ENCODE measurements around the gene INPP4B. TPM values are rescaled to one million over a fixed set of nuclear protein-coding genes. Genes with fewer than 3 reads are reported as not detected.

INPP4B gene
- total and polyA plus RNA-seq, 2 experiments from 2014 or later = 20.3 to 27.5 TPM

DNA sequence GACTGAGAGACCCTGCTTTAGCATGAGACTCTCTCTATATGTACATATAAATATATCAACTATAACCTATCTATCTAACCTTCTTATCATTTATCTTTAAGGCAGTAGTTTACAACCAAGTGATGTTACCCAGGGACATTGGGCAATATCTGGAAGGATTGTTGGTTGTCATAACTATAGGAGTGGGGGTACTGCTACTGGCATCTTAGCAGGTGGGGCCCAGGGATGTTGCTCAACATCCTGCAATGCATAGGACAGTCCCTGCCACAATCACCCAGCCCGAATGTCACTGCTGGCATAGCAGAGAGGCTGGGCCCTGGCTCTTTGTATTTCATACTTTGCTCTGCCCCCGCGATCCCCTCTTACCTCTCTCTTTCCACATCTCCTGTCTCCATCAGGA lies 812.0 kb downstream of the INPP4B start:
- TF ChIP-seq EZH2phosphoT487 (IDR thresholded peaks at IDR 0.05; ENCODE audit: insufficient read depth, low read depth) (no peak), EZH2 (IDR thresholded peaks at IDR 0.05; ENCODE audit: insufficient read depth, poor library complexity, severe bottlenecking) (no peak)
- no peak overlapping the region for H2AFZ ChIP-seq
- no peaks in the 10 kb centered on the region for H3K36me3 ChIP-seq (ENCODE audit: low read depth)
- H4K20me1 ChIP-seq (ENCODE audit: insufficient read depth) = no peaks in the 10 kb centered on the region
- no peak overlapping the region for H3K9ac ChIP-seq
- no peak overlapping the region for H3K4me2 ChIP-seq (ENCODE audit: unreplicated experiment)
- H3K27ac ChIP-seq = no peak overlapping the region
- DNase-seq = no peak
- no peak overlapping the region for H3K4me3 ChIP-seq
- no peaks in the 10 kb centered on the region for H3K27me3 ChIP-seq (replicated peaks; ENCODE audit: insufficient read depth)
- no peaks in the 10 kb centered on the region for H3K9me3 ChIP-seq (ENCODE audit: low read depth)
- H3K4me1 ChIP-seq (ENCODE audit: insufficient read depth) = peaks cover 22% of the 10 kb centered on the region
- H3F3A ChIP-seq (ENCODE audit: insufficient read depth) = peaks cover 20% of the 10 kb centered on the region; the same call in 1 of the 2 replicates
- in situ Hi-C loops (cut with MboI) = no loop called here
- no peaks in the 10 kb centered on the region for H3K9me2 ChIP-seq (ENCODE audit: insufficient read depth)
- H3K79me2 ChIP-seq (ENCODE audit: insufficient read depth) = no peaks in the 10 kb centered on the region
- 86 to 90% methylated on average over 3 of the region's 3 CpGs for WGBS, 2 experiments (ENCODE audit: low coverage in 1 of 2, low lambda C conversion rate in 2 of 2, missing lambda C conversion rate in 2 of 2)

DNA sequence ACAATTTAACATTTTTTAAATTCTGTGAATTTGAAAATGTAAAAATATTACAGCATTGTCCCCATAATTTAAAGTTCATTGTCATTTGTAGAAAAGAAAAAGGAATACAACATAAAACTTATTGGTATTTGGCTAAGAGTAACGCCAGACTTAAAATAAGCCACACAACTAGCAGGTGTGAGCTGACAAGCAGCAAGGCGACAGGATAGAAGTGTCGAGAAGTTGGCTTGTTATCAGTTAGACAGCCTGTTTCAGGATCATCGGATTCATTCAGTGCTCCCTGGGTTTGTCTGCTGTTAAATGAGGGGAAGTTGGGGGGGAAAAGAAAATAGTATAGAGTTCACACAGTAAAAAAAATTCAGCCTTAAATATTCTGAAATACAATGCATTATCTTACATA lies 816.1 kb downstream of the INPP4B start:
- no peak overlapping the region for H3K27ac ChIP-seq
- H2AFZ ChIP-seq = no peak overlapping the region
- in situ Hi-C loops (cut with MboI) = no loop called here
- no peaks in the 10 kb centered on the region; the same call in 1 of the 2 replicates for H3K4me1 ChIP-seq (ENCODE audit: insufficient read depth)
- H3K4me3 ChIP-seq = no peak overlapping the region
- no peak for TF ChIP-seq EZH2 (IDR thresholded peaks at IDR 0.05; ENCODE audit: insufficient read depth, poor library complexity, severe bottlenecking)
- TF ChIP-seq EZH2phosphoT487 (IDR thresholded peaks at IDR 0.05; ENCODE audit: insufficient read depth, low read depth) = no peak
- no peaks in the 10 kb centered on the region for H3K27me3 ChIP-seq (replicated peaks; ENCODE audit: insufficient read depth)
- H3K4me2 ChIP-seq (ENCODE audit: unreplicated experiment) = no peak overlapping the region
- WGBS, 2 experiments (ENCODE audit: low coverage in 1 of 2, low lambda C conversion rate in 2 of 2, missing lambda C conversion rate in 2 of 2) = 88 to 90% methylated on average over 4 of the region's 4 CpGs
- H4K20me1 ChIP-seq (ENCODE audit: insufficient read depth) = no peaks in the 10 kb centered on the region
- no peaks in the 10 kb centered on the region for H3K9me2 ChIP-seq (ENCODE audit: insufficient read depth)
- H3K79me2 ChIP-seq (ENCODE audit: insufficient read depth) = no peaks in the 10 kb centered on the region
- no peak for DNase-seq
- no peaks in the 10 kb centered on the region for H3K9me3 ChIP-seq (ENCODE audit: low read depth)
- peaks cover 3% of the 10 kb centered on the region; the same call in 1 of the 2 replicates for H3K36me3 ChIP-seq (ENCODE audit: low read depth)
- H3F3A ChIP-seq (ENCODE audit: insufficient read depth) = no peaks in the 10 kb centered on the region
- H3K9ac ChIP-seq = no peak overlapping the region

DNA sequence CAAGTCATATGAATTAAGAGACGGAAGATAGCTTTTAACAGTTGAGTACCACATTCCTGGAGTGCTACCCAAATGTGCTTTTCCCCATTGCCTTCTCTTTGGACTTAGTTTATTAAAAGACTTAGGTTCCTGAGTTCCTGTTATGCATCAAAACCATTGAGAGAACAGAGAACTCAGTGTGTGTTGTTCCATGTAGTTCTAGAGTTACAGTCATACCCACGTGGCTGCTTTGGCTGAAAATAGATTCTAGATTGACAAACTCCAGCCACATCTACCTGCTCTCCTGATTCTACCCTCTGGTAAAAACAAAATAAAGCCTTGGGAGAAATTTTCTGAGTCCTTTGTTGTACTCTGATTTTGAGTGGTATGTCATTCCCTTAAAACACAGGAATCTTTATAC lies 824.3 kb downstream of the INPP4B start:
- Histone ChIP-seq H3K4me3 (no peak overlapping the region), H3K4me2 (ENCODE audit: unreplicated experiment) (no peak overlapping the region), H3K36me3 (ENCODE audit: low read depth) (no peaks in the 10 kb centered on the region), H3K4me1 (ENCODE audit: insufficient read depth) (no peaks in the 10 kb centered on the region), H2AFZ (no peak overlapping the region), H3K9ac (no peak overlapping the region), H4K20me1 (ENCODE audit: insufficient read depth) (no peaks in the 10 kb centered on the region), H3K27me3 (replicated peaks; ENCODE audit: insufficient read depth) (no peaks in the 10 kb centered on the region), H3F3A (ENCODE audit: insufficient read depth) (no peaks in the 10 kb centered on the region), H3K9me3 (ENCODE audit: low read depth) (no peaks in the 10 kb centered on the region), H3K27ac (no peak overlapping the region), H3K9me2 (ENCODE audit: insufficient read depth) (no peaks in the 10 kb centered on the region), H3K79me2 (ENCODE audit: insufficient read depth) (no peaks in the 10 kb centered on the region)
- in situ Hi-C loops (cut with MboI) = no loop called here
- WGBS, 2 experiments (ENCODE audit: low coverage in 1 of 2, low lambda C conversion rate in 2 of 2, missing lambda C conversion rate in 2 of 2) = 67 to 84% methylated on average over 2 of the region's 2 CpGs
- DNase-seq = no peak
- TF ChIP-seq EZH2 (IDR thresholded peaks at IDR 0.05; ENCODE audit: insufficient read depth, poor library complexity, severe bottlenecking) = no peak
- no peak for TF ChIP-seq EZH2phosphoT487 (IDR thresholded peaks at IDR 0.05; ENCODE audit: insufficient read depth, low read depth)

DNA sequence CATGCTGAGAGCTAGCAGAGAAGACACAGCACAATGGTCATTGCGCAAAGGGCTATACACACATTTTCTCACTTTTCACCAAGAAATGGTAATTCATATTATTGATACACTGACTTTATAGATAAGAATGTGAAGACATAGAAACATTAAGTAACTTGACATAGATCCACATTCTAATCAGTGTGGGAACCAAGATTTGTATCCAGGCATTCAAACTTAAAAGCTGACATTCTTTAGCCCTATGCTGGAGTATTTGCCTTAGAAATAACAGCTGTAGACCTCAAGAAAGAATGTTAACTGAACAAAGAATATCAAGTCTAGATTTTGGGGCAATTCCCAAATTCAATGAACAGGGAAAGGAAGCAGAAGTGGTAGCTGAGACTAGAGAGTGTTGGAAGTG lies 824.9 kb downstream of the INPP4B start:
- no peak for DNase-seq
- Histone ChIP-seq H3K36me3 (ENCODE audit: low read depth) (no peaks in the 10 kb centered on the region), H3K27ac (no peak overlapping the region), H3K4me3 (no peak overlapping the region), H3K4me1 (ENCODE audit: insufficient read depth) (no peaks in the 10 kb centered on the region), H3K4me2 (ENCODE audit: unreplicated experiment) (no peak overlapping the region), H3K27me3 (replicated peaks; ENCODE audit: insufficient read depth) (no peaks in the 10 kb centered on the region), H3K79me2 (ENCODE audit: insufficient read depth) (no peaks in the 10 kb centered on the region), H3K9me2 (ENCODE audit: insufficient read depth) (no peaks in the 10 kb centered on the region), H2AFZ (no peak overlapping the region), H4K20me1 (ENCODE audit: insufficient read depth) (no peaks in the 10 kb centered on the region), H3K9me3 (ENCODE audit: low read depth) (no peaks in the 10 kb centered on the region), H3F3A (ENCODE audit: insufficient read depth) (no peaks in the 10 kb centered on the region), H3K9ac (no peak overlapping the region)
- in situ Hi-C loops (cut with MboI) = no loop called here
- 94 to 100% methylated on average over 1 of the region's 1 CpG for WGBS, 2 experiments (ENCODE audit: low coverage in 1 of 2, low lambda C conversion rate in 2 of 2, missing lambda C conversion rate in 2 of 2)
- no peak for TF ChIP-seq EZH2phosphoT487 (IDR thresholded peaks at IDR 0.05; ENCODE audit: insufficient read depth, low read depth)
- TF ChIP-seq EZH2 (IDR thresholded peaks at IDR 0.05; ENCODE audit: insufficient read depth, poor library complexity, severe bottlenecking) = no peak

DNA sequence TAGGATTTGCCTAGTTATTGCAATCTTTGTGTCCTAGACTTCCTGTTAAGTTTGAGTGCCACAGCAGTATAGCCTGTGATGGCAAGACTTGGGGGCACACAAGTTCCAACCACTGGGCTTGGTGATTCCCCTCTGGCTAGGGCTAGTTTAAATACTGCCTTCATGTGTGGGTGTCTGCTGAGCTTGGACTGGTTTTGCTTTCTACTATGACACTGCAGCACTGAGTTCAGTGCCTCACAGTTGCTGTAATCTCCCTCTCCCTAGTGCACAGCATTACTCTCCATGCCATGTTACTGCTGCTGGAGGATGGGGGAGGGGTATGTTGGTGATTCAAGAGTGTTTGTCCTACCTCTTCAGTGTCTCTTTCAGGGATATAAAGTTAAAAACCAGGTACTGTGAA lies 830.1 kb downstream of the INPP4B start:
- Histone ChIP-seq H3K27me3 (replicated peaks; ENCODE audit: insufficient read depth) (no peaks in the 10 kb centered on the region), H3K4me1 (ENCODE audit: insufficient read depth) (no peaks in the 10 kb centered on the region), H3F3A (ENCODE audit: insufficient read depth) (no peaks in the 10 kb centered on the region), H3K4me3 (no peak overlapping the region), H3K9me2 (ENCODE audit: insufficient read depth) (no peaks in the 10 kb centered on the region; the same call in 1 of the 2 replicates), H3K9ac (no peak overlapping the region), H3K9me3 (ENCODE audit: low read depth) (no peaks in the 10 kb centered on the region), H3K4me2 (ENCODE audit: unreplicated experiment) (no peak overlapping the region), H4K20me1 (ENCODE audit: insufficient read depth) (no peaks in the 10 kb centered on the region), H2AFZ (no peak overlapping the region), H3K27ac (no peak overlapping the region), H3K79me2 (ENCODE audit: insufficient read depth) (no peaks in the 10 kb centered on the region), H3K36me3 (ENCODE audit: low read depth) (no peaks in the 10 kb centered on the region)
- DNase-seq = no peak
- TF ChIP-seq EZH2phosphoT487 (IDR thresholded peaks at IDR 0.05; ENCODE audit: insufficient read depth, low read depth) (no peak), EZH2 (IDR thresholded peaks at IDR 0.05; ENCODE audit: insufficient read depth, poor library complexity, severe bottlenecking) (no peak)
- in situ Hi-C loops (cut with MboI) = no loop called here

All from GM23248 (cell line).